Activated CD4-positive, CD25-positive, alpha-beta regulatory T cell (primary cell): ENCODE data around the gene PKMYT1.

ENCODE experiments used
- DNase-seq, 4 experiments: peaks; one replicate each; lab custom pipeline; 2025; lab: John Stamatoyannopoulos, UW

PKMYT1 gene

DNA sequence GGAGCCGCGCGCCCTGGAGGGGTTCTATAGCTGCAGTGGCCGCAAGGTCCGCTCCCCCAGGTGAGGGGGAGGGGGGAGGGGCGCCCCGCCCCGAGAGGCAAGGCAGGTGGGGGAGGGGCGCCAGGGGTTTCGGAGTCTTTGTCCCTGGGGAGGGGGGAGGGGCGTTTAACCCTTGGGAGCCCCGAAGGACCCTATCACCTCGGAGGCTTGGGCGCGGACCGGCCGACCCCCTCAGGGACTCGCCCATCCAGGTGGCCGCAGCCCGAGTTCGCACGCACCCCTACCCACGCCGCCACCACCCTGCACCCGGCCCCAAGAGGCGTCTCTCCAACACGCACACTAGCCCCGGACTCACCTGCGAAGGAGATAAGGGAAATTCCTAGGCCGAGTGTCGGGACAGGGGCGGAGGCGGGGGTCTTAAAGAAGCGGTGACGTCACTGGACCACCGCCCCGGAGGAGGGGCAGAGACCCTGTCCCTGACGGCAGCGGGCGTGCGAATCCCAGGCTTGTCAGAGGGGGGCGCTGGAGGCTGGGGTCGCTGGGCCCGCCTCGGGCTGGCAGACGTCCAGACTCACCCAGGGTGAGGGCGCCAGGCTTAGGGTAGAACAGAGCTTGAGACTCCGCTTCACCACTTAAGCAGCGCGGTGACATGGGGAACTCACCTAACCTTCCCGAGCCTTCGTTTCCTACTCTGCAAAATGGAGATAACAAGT is 37.7 kb upstream of the PKMYT1 start, which contains the start of gene CLDN6:
CLDN6 (minus strand) TSS at position 390 of the 713 bp plus-strand sequence. CDS start 2,162 bp downstream, outside the sequence.
- DNase-seq = no peak

DNA sequence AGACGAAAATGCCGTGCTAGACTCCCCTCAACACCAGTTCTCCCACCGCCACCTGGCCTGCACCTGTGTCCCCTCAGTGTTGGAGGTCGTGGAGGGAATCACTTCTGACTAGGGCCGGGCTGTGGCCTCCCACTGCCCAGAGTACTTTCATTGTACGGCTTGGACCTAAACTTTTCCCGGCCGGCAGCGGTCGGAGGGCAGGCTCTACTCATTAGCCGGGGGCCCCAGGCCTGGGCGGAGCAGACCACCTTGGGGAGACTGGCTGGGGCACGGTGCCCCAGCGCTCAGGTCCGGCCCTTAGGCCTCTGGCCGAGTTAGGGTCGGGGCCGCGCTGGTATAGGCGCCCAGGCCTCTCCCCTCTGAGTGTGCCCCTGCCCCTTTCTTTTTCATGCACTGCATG is 37.1 kb upstream of the PKMYT1 start:
- no peak for DNase-seq

DNA sequence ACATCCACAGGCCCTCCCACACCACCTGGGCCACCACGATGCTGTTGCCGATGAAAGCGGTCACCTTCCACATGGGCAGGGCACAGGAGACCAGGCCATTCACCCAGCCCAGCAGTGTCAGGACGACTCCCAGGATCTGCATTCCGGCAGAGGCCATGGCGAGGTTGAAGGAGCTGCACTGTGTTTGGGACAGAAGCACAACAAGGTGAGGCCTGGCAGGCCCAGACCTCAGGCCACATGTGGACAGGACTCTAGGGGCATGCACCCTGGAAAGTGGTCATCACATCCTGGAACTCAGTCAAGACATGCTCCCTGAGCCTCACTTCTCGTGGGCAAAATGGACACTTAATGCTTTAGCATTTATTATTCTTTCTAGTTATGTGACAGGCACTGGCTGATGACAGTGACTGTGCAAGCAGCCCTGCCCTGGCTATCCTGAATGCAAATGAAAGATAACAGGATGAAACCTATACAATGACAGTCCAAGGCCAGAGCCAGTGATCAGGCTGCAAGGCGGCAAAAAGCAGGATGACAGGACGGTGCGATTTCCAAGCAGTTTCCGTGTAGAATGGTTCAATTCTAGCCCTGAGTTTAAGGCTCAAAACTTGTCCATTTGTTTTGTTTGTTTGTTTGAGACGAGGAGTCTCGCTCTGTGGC is 35.7 kb upstream of the PKMYT1 start:
- no peak for DNase-seq

DNA sequence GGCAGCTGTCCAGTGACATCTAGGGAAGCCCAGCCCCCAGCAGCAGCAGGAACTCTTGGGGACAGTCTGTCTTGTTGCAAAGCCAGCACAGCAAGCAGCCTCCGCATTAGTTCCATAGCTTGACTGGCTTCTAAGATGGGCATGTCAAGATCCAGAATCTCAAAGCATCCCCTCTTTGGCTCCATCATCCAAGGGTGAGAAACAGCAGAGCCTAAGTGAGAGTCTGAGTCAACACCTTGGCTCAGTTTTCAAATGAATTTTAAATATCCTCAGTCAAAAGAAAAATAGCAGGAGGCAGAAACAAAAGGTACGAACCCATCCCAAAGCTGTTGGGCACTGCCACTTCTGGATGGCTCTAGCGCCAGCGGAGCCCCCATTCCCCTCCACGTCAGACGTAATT is 34.7 kb upstream of the PKMYT1 start:
- no peak for DNase-seq

DNA sequence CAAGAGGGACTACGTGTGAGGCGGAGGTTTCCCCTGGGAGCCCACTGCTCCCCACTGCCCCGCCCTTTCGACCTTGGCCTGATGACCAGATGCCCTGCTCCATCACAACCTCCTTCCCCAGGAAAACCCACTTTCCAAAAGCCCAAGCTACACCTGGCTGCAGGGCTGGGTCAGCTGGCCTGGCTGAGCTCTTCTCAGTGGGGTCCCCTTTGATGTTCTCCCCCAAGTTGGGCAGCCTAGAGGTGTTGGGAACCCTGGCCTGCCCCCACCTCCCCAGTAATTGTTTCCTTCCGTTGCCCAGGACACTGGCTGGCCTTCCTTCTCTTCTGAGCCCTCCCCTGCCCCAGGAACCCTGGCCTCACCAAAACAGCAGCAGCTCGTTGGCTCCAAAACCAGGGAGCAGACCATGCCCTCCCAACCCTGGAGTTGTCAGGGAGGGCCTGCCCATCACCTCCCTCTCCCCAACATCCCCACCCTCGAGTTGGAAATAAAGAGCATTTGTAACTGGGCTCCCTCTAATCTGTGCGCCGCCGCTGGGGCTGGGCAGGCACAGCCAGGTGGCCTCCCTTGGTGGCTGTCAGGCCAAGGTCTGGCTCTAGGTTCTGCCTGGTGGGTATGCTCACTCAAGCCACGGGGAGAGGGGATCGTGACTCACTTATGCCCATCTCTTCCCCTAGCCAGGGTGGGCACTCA is 33.9 kb upstream of the PKMYT1 start:
- DNase-seq = no peak

DNA sequence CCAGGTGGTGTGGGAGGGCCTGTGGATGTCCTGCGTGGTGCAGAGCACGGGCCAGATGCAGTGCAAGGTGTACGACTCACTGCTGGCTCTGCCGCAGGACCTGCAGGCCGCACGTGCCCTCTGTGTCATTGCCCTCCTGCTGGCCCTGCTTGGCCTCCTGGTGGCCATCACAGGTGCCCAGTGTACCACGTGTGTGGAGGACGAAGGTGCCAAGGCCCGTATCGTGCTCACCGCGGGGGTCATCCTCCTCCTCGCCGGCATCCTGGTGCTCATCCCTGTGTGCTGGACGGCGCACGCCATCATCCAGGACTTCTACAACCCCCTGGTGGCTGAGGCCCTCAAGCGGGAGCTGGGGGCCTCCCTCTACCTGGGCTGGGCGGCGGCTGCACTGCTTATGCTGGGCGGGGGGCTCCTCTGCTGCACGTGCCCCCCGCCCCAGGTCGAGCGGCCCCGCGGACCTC is 33.3 kb upstream of the PKMYT1 start:
- DNase-seq = no peak

DNA sequence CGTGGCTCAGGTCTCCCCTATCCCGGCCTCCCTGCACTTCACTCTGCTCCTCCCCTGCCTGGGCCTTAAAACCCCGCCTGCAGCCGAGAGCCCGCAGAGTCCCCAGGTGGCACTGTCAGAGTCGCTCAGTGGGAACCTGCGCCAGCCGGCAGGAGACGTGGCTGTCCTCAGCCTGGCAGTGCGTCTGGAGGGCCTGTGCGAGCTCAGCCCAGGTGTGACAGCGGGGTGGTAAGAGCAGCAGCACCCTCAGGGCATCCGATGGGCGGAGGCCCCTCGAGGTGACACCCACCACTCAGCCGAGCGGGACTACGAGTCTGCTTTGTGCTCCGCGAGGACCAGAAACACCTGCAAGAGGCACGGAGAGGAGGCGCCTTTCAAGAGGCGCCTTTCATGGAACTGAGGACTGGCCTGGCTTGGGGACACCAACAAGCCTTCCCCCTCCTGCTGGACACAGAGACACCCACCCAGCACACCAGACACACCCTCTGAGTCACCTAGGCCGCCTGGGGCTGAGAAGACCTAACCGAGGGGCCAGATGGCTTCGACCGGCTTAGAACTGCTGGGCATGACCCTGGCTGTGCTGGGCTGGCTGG is 32.7 kb upstream of the PKMYT1 start, which contains the start of gene CLDN9:
CLDN9 (plus strand) TSS at position 96 of the 593 bp plus-strand sequence; CDS start at position 536, 440 bp downstream.
- DNase-seq = no peak

DNA sequence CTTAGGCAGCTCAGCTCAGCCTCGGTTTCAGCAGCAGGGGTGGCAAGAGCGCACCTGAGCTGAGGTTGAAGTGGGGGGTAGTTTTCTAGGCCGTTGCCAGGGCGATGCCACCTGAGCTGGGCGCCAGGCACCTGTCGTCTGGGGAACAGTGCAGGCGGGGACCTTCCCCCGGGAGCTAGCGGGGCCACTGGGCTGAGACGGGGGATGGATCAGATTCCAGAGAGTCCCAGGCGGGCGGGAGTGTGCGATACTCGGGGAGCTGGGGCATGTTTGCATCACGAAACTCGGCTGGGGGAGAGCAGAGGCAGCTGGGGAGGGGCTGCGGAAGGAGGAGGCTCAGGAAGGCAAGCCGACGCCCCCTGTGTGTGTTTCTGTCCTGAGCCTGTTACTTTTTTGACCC is 32.0 kb upstream of the PKMYT1 start:
- DNase-seq = no peak

DNA sequence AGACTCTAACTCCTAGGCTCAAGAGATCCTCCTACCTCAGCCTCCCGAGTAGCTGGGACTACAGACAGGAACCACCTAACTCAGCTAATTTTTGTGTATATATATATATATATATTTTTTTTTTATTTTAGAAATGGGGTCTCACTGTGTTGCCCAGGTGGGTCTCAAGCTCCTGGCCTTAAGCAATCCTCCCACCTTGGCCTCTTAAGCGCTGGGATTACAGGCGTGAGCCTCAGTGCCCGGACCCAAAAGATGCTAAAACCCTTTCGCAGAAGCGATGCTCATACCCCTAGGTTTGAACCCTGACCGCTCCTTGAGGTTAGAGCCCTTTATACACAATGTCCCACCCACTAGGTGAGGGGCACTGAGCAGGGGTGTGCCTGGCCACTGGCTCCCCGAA is 30.3 kb upstream of the PKMYT1 start:
- no peak for DNase-seq

DNA sequence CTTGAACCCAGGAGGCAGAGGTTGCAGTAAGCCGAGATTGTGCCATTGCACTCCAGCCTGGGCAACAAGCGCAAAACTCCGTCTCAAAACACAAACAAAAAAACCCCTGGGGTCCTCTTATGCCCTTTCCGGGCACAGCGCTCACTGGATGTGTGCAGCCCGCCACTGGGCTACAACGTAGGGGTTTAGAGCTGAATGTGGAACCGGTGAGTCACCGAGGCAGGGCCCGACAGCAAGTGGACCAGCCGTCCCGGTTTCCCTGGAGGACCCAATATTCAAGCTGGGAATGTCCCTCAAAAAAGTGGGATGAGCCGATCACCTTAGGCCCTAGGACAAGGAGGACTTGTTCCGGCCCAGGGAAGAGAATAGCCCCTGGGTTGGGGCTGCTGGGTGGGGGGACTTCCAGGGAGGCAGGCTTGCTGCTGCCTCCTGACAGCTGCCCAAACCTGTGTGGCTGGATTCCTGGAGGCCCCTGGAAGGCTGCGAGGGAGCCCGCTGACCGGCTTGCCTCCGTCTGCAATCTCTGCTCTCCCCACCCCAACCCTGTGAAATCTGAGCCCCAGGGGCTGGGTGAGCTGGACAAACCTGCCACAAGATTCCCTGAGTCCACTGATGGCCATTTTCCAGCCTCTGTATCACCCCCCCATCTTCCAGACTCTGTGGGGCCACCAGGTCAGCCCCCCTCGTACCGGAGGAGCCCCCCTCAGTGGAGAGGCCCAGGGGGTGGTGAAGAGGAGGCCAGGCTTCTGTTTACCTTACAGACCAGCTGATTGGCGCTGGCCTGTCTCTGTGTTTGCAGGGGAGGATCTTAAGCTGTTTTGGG is 29.5 kb upstream of the PKMYT1 start:
- no peak for DNase-seq

DNA sequence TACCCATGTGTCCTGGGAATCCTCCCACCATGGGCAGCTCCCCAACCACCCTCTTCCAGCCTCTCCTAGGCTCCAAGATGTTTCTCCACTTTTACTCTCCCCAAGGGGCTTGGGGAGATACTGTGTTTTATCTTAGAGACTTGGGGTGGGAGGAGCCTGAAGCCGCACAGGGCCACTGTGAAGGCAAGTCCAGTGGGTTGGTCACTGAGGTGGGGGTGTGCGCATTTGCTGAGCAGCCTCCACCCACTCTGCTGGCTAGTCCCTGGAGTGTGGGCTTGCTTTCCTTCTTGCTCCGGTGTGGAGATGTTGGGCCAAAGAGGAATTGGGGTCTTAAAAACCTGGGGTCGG is 28.4 kb upstream of the PKMYT1 start:
- DNase-seq = no peak

DNA sequence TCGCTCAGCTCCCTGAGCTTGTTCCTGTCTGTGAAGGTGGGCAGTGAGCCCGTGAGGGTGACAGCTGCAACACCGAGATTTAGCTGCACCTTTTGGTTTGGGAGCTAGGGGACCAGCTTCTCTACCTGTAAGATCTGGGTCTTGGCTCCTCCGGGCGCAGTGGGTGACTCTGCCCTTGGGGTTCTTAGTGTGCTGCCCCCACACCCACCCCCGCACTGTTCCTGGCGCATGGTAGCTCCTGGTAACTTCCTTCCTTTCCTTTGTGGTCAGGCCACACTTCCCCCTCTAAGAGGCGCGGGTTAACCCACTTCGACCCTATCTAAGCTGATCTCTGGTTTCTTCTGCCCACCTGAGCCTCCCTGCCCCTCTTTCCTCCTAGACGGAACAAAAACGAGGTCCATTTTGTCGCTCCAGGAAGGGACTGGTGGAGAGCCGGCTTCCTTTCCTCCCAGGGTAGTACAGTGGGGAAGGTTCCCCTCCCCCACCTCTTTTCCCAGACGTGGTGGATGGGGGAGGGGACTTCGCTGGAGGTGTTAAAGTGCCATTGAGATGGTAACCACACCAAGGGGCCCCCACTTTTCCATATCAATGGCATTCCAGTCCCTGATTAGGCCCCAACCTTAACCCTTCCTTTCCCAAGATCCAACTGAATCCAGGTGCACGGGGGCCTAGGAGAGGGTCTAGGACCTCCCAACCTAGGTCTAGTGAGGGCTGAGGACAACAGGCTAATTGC is 27.9 kb upstream of the PKMYT1 start:
- no peak for DNase-seq

DNA sequence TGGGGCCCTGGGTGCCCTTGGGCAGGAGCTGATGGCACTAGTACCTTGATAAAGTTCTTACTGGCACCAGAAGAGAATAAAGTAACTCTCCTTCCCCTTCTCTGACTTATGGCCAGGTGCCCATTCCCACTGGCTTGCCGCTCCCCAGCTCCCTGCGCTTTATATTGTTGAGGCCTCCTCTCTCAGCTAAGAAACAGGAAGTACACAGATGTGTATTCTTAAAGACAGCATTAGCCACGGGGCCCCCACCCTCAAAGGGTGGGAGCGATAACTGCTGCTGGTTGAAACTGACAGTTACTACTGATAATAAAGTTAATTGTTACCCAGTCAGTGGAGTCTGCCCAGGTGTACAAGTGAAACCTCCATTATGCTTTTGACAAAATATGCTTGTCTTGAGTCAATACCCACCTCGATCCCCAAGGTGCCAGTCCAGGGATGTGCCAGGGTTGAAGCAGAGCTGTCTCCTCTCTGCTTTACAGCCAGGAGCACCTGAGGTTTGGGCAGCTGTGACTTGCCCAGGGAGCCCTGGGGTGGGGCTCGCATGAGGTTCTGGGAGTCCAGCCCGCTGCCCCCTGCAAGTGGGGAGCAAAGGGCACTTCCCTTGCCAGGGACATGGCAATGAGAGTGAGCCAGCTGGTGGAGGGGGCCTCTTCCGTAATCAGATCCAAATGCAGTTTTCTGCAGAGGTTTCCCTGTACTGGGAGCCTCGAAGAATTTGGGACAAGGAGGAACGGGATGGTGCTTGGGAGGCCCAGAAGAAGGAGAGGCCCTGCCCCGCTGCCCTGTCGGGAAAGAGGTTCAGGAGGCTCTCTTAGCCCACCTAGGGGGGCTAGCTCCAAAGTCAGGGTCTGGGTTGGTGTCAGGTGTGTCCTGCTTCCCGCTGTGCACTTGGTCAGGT is 27.1 kb upstream of the PKMYT1 start:
- DNase-seq = no peak

DNA sequence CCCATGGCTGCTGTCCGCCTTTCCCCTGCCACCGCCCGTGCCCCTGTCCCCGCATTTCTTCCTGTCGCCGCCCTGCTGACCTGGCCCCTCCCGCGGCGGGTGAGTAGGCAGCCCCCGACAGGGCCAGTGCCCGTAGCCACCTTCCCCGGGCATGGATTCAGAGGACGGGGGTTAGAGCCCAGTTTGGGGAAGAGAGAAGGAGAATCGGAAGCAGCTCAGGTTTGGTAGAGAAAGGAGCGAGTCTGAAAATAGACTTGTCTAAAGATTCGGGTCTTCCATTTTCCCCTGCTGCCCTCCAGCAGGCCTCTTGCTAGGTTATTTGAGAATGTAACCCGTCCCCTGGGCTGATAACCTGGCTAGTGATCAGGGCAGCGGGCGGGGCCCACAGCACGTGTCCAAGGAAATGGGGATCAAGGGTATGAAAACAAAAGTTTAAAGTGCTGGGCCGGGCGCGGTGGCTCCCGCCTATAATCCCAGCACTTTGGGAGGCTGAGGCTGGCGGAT is 24.6 kb upstream of the PKMYT1 start:
- DNase-seq = no peak

DNA sequence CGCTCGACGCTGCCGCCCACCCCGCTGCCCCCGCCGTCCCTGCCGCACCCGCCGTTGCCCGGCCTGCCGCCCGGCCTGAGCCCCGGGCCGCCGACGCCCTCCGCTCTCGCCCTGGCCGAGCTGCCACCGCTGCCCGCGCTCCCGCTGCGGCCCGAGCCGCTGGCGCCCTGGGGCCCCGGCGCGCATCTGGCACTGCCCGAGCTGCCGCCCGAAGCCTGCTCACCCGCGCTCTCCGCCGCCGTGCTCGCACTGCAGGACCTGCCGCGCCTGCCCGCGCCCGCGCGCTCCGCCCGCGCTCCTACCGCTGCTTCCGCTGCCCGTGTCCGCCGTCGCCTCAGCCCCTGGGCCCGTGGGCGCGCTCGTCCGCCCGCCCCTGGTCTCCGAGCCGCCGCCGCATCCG is 24.1 kb upstream of the PKMYT1 start:
- no peak for DNase-seq

DNA sequence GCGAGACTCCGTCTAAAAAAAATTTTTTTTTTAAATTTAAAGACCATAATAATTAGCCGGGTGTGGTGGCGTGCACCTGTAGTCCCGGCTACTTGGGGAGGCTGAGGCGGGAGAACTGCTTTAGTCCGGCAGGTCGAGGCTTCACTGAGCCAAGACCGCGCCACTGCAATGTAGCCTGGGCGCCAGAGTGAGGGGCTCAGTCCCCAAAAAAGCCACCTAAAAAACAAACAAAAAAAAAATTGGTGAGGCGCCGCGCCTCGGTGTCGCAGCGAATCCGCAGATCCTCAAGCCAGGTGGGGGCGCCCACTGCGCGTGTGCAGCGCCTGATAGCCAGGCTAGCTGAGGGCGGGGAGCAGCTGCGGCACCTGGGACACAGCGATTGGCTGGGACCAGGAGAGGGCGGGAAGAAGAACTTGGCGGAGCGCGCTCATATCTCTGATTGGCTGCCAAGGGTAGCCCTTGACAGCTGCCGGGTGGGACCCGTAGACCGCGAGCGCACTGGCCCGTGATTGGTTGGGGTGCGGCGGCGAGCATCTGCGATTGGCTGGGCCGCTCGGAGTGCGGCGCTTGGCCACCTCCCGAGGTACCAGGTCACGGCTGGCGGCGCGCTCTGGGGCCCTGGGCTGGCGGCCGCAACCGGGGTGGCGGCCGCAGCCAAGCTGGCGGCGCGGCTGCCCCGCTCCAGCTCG is 23.5 kb upstream of the PKMYT1 start:
- DNase-seq = peak; percentile 84 to 93 (median 88)

DNA sequence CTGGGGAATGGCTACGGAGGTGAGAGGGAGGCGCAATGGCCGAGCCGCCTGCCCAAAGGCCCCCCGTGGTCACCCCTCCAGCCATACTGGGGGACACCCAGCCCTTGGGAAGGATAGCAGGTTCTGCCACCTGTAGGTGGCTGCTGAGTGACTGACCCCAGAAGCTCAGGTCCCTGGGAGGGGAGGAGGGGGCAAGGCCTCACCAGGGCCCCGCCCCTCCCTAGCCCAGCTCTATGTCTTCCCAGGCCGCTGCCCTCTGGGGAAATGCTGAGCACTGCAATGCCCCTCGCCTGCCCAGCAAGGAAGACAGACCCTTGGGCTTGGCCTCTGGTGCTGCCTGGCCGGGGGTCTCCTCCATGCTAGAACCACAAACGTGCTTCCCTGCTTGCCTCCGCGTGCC is 21.1 kb upstream of the PKMYT1 start:
- DNase-seq = no peak

DNA sequence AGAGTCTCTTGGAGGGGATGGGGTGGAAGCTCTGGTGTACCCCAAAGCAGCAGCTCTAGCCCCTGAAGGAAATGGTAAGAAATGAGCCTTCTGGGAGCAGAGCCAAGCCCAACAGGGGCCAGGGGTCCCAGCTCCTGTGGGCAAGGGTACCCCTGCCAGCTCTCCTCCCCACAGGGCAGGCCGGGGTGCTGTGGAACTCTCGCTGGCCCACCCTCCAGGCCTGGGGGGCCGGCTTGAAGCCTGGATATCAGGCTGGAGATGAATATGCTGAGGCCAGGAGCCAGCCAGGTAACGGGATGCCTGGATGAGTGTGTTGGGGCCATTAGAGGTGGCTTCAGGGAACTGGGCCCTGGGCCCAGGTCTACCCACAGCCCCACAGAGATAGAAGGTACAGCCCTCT is 20.3 kb upstream of the PKMYT1 start:
- no peak for DNase-seq

DNA sequence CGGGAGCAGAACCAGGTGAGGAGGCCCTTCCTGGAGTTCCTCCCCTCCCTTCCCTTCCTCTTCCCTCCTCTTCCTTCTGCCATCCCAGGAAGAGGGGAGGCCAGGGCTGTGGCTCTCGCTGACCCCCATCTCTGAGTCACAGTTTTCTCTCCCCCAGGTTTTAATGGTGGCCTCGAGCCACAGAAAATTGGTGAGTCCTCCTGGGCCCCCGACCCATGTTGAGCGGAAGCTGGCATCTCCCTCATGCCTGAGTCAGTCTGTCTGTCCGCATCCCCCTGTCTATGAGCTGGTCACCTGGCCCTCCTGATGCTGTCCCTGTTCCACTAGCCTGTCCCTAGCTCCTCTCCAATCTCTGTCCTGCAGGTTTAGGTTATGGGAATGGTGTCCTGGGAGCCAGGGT is 19.7 kb upstream of the PKMYT1 start:
- DNase-seq = no peak
